Left renal cortex interstitium (tissue), 4 donors: ENCODE data around the gene FRMD8. TPM values are rescaled to one million over a fixed set of nuclear protein-coding genes. Genes with fewer than 3 reads are reported as not detected.
A peak's percentile ranks its signal among the peaks of the same experiment; 100 is the strongest.

Source experiments
- DNase-seq, 4 donors: peaks; one replicate each; pipeline ENCODE4 v3.0.0-alpha.2; 2013; ENCODE audit warnings: low read depth in 4 of 4, low spot score in 2 of 4, missing footprints in 1 of 4
- polyA plus RNA-seq, 4 donors: library from polyadenylated mRNA; unstranded; fragments of 120-200 nt; gene quantifications; one replicate each; pipeline ENCODE4 v1.2.1, GENCODE V29; 2013; ENCODE audit not compliant: insufficient read length in 4 of 4

FRMD8 gene
- polyA plus RNA-seq, 4 donors: 14.5 to 24.4 (median 22.2) TPM

GRCh38 chr11:65375012-65375411, 11.4 kb upstream of the FRMD8 start:
- no peak for DNase-seq

- DNase-seq: no peak
Observed at GRCh38 chr11:65376138-65376713, 10.2 kb upstream of the FRMD8 start.

- no peak for DNase-seq
Observed at GRCh38 chr11:65377036-65377435, 9.4 kb upstream of the FRMD8 start.

GRCh38 chr11:65377777-65378176, 8.7 kb upstream of the FRMD8 start:
- no peak for DNase-seq

GRCh38 chr11:65378208-65378927, 8.1 kb upstream of the FRMD8 start:
- DNase-seq: no peak

GRCh38 chr11:65378928-65379638, 7.4 kb upstream of the FRMD8 start:
- no peak for DNase-seq

- no peak for DNase-seq
Observed at GRCh38 chr11:65379698-65380459, 6.6 kb upstream of the FRMD8 start.

- no peak for DNase-seq
Observed at GRCh38 chr11:65380460-65381119, 5.8 kb upstream of the FRMD8 start.

GRCh38 chr11:65381716-65382032, 4.8 kb upstream of the FRMD8 start:
- no peak for DNase-seq

- DNase-seq: peak in 3 of 4 donors; percentile 71 to 77 (median 75)
Observed at GRCh38 chr11:65382033-65382803, 4.2 kb upstream of the FRMD8 start, which contains the start of gene SLC25A45. SLC25A45 (minus strand) TSS chr11:65382646; CDS start chr11:65381951, 695 bp downstream.

GRCh38 chr11:65382804-65383368, 3.6 kb upstream of the FRMD8 start:
- no peak for DNase-seq

- no peak for DNase-seq
Observed at GRCh38 chr11:65383778-65384177, 2.7 kb upstream of the FRMD8 start.

GRCh38 chr11:65384301-65384889, 2.0 kb upstream of the FRMD8 start:
- no peak for DNase-seq

GRCh38 chr11:65388731-65389130, 2.3 kb downstream of the FRMD8 start:
- DNase-seq: no peak

- DNase-seq: no peak
Observed at GRCh38 chr11:65389294-65389980, 3.0 kb downstream of the FRMD8 start.

- DNase-seq: no peak
Observed at GRCh38 chr11:65390099-65390941, 3.9 kb downstream of the FRMD8 start.

GRCh38 chr11:65390996-65391395, 4.6 kb downstream of the FRMD8 start:
- DNase-seq: no peak
